BLaER1 (cell line): ENCODE results near the gene PIK3R2.

ENCODE experiments used
- H3K27ac ChIP-seq: shearing (Covaris generic); formaldehyde crosslinking; 2 replicates; pipeline ENCODE4 v1.8.1; 2022
- H3K27me3 ChIP-seq: shearing (Covaris generic); formaldehyde crosslinking; 2 replicates; pipeline ENCODE4 v1.8.1; 2022
- H3K36me3 ChIP-seq: shearing (Covaris generic); formaldehyde crosslinking; 2 replicates; pipeline ENCODE4 v1.8.1; 2022
- H3K4me1 ChIP-seq: shearing (Covaris generic); formaldehyde crosslinking; 2 replicates; pipeline ENCODE4 v1.8.1; 2022
- H3K4me2 ChIP-seq: shearing (Covaris generic); formaldehyde crosslinking; 2 replicates; pipeline ENCODE4 v1.8.1; 2022
- H3K4me3 ChIP-seq: shearing (Covaris generic); formaldehyde crosslinking; 2 replicates; pipeline ENCODE4 v1.8.1; 2022
- H3K9ac ChIP-seq: shearing (Covaris generic); formaldehyde crosslinking; 2 replicates; pipeline ENCODE4 v1.8.1; 2022
- H3K9me3 ChIP-seq: shearing (Covaris generic); formaldehyde crosslinking; 2 replicates; pipeline ENCODE4 v1.8.1; 2022
- H4K20me1 ChIP-seq: shearing (Covaris generic); formaldehyde crosslinking; 2 replicates; pipeline ENCODE4 v1.8.1; 2022
- Cebpa-rat ChIP-seq: shearing (Covaris generic); IDR thresholded peaks from 2 replicates; pipeline ENCODE4 v1.8.1; 2022

The PIK3R2 gene

GRCh38 chr19:18197941-18198340 is 45.0 kb downstream of the PIK3R2 start:
- H3K27me3 ChIP-seq: no peaks in the 10 kb centered on the region
- no peaks in the 10 kb centered on the region for H3K9me3 ChIP-seq
- no peak overlapping the region for H3K4me3 ChIP-seq
- H4K20me1 ChIP-seq: peaks cover 36% of the 10 kb centered on the region
- H3K4me2 ChIP-seq: no peak overlapping the region
- no peak for TF ChIP-seq Cebpa-rat
- H3K27ac ChIP-seq: no peak overlapping the region
- peaks cover 63% of the 10 kb centered on the region for H3K36me3 ChIP-seq
- H3K9ac ChIP-seq: no peak overlapping the region
- peaks cover 56% of the 10 kb centered on the region for H3K4me1 ChIP-seq

GRCh38 chr19:18198374-18198773 is 45.4 kb downstream of the PIK3R2 start:
- Histone ChIP-seq H3K9me3 (no peaks in the 10 kb centered on the region), H3K27me3 (no peaks in the 10 kb centered on the region), H3K36me3 (peaks cover 63% of the 10 kb centered on the region), H3K4me2 (no peak overlapping the region), H4K20me1 (peaks cover 35% of the 10 kb centered on the region), H3K9ac (no peak overlapping the region), H3K27ac (no peak overlapping the region), H3K4me3 (no peak overlapping the region), H3K4me1 (peaks cover 59% of the 10 kb centered on the region)
- no peak for TF ChIP-seq Cebpa-rat

- Histone ChIP-seq H3K9ac (peak overlapping the region; percentile 71), H3K27ac (no peak overlapping the region), H3K4me1 (peaks cover 50% of the 10 kb centered on the region), H3K27me3 (no peaks in the 10 kb centered on the region), H3K9me3 (no peaks in the 10 kb centered on the region), H4K20me1 (peaks cover 19% of the 10 kb centered on the region), H3K4me3 (peak overlapping the region; percentile 79), H3K36me3 (peaks cover 47% of the 10 kb centered on the region), H3K4me2 (peak overlapping the region; percentile 97)
- no peak for TF ChIP-seq Cebpa-rat
These were observed 49.4 kb downstream of the PIK3R2 start for GRCh38 chr19:18202397-18202777.

DNA sequence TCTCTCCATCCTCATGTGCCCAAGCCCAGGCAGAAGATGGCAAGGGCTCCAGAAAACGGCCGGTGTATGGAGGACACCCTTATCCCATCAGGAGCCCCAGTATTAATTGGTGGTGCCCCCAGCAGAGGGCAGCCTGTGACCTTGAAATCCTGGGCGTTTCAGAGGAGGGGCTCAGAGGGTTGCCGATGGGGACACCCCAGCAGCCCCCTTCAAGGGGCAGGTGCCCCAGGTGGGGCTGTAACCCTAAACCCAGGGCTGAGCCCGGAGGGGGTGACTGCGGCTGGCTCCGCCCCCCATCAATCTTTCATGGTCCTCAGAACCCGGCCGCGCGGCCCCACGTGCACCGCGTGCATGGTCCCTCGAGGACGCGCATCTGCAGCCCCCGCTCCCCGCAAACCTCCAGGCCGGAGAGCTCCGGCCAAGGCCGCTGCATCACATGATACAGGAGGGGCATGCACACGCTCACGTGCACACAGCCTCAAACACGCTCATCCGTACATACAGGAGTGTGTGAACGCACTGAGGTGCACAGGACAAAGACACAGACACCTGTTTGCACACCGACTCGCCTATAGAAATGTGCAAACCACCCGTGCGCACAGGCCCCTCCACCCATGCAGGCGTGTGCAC is 49.9 kb downstream of the PIK3R2 start:
- H3K9ac ChIP-seq: peak overlapping the region; percentile 71
- peaks cover 51% of the 10 kb centered on the region for H3K4me1 ChIP-seq
- H3K27ac ChIP-seq: no peak overlapping the region
- H3K4me3 ChIP-seq: peak overlapping the region; percentile 79
- no peak for TF ChIP-seq Cebpa-rat
- no peaks in the 10 kb centered on the region for H3K9me3 ChIP-seq
- H3K4me2 ChIP-seq: peak overlapping the region; percentile 97
- H3K27me3 ChIP-seq: no peaks in the 10 kb centered on the region
- H3K36me3 ChIP-seq: peaks cover 42% of the 10 kb centered on the region
- H4K20me1 ChIP-seq: peaks cover 19% of the 10 kb centered on the region

DNA sequence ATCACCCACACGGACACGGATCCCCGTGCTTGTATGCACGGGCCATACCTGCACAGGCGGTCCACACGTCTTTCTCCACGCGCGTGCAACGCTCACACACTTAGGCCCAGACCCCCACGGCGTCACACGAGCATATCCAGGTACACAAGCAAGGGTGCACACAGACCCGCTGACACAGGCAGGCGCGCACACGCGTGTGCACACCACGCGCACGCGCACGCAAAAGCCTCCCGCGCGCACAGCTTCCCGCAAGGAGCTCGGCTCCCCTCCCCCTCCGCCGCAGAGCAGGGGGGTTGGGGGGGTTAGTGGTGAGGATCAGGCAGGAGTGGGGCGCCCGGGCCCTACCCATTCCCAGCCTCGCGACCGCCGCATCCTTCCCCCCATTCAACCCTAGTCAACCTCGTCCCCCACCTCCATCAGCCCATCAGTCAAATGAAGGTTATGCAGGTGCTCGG is 50.5 kb downstream of the PIK3R2 start:
- H3K4me2 ChIP-seq: peak overlapping the region; percentile 97
- H3K36me3 ChIP-seq: peaks cover 37% of the 10 kb centered on the region
- no peaks in the 10 kb centered on the region for H3K27me3 ChIP-seq
- peak overlapping the region; percentile 79 for H3K4me3 ChIP-seq
- peaks cover 19% of the 10 kb centered on the region for H4K20me1 ChIP-seq
- no peaks in the 10 kb centered on the region for H3K9me3 ChIP-seq
- peak overlapping the region; percentile 47; the same call in 1 of the 2 replicates for H3K27ac ChIP-seq
- H3K9ac ChIP-seq: peak overlapping the region; percentile 71
- peaks cover 51% of the 10 kb centered on the region for H3K4me1 ChIP-seq
- TF ChIP-seq Cebpa-rat: no peak

- Histone ChIP-seq H4K20me1 (peaks cover 19% of the 10 kb centered on the region), H3K27ac (peak within 1 kb of the TSS; percentile 96), H3K4me1 (peaks cover 56% of the 10 kb centered on the region), H3K4me3 (peak within 1 kb of the TSS; percentile 79), H3K4me2 (peak within 1 kb of the TSS; percentile 97), H3K9me3 (no peaks in the 10 kb centered on the region), H3K9ac (peak within 1 kb of the TSS; percentile 87), H3K27me3 (no peaks in the 10 kb centered on the region), H3K36me3 (peaks cover 32% of the 10 kb centered on the region)
- no peak for TF ChIP-seq Cebpa-rat
These were observed 51.0 kb downstream of the PIK3R2 start, which contains the start of gene RAB3A for GRCh38 chr19:18203863-18204393. RAB3A (minus strand) TSS chr19:18204042; CDS start chr19:18202740, 1,302 bp downstream.

- TF ChIP-seq Cebpa-rat: no peak
- Histone ChIP-seq H3K36me3 (peaks cover 25% of the 10 kb centered on the region), H3K9me3 (no peaks in the 10 kb centered on the region)
These were observed 51.6 kb downstream of the PIK3R2 start for GRCh38 chr19:18204394-18205199.

DNA sequence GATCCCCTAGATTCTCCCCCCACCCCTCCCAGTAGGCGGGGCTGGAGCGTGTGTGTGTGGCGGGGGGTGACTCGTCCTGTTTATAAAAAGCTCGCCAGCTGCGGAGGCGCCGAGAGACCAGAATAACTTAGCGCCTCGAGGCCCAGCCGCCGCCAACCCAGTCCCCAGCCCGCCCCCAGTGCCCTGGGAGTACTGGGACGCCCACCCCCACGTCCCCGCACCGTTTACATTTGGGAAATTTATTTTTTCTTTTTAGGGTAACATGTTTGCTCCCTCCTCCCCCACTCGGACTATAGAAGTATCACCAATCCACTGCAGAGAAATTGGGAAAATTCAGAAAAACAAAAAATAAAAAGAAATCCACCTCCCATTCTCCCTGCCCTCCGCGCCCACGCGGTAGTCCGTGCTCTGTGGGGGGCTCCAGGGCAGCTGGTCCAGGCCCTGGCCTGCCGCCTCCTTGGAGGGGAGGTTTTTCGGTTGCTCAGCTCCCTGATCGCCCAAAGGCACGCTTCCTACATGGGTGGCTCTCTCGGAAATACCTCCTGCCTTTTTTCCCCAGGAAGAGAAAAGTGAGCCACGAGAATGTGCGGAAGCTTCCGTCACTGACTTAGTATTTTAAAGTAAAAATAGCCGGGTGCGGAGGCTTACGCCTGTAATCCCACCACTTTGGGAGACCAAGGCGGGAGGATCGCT is 52.4 kb downstream of the PIK3R2 start:
- Histone ChIP-seq H4K20me1 (peaks cover 19% of the 10 kb centered on the region), H3K27ac (peak overlapping the region; percentile 96), H3K9me3 (no peaks in the 10 kb centered on the region), H3K9ac (peak overlapping the region; percentile 87), H3K4me2 (peak overlapping the region; percentile 97), H3K36me3 (peaks cover 18% of the 10 kb centered on the region), H3K4me1 (peaks cover 55% of the 10 kb centered on the region), H3K27me3 (no peaks in the 10 kb centered on the region), H3K4me3 (peak overlapping the region; percentile 78)
- TF ChIP-seq Cebpa-rat: no peak

More at GRCh38 chr19:18204394-18205199, 51.6 kb downstream of the PIK3R2 start:
- peaks cover 57% of the 10 kb centered on the region for H3K4me1 ChIP-seq
- no peaks in the 10 kb centered on the region for H3K27me3 ChIP-seq
- H3K4me3 ChIP-seq: peak overlapping the region; percentile 78
- peak overlapping the region; percentile 87 for H3K9ac ChIP-seq
- peak overlapping the region; percentile 96 for H3K27ac ChIP-seq
- H4K20me1 ChIP-seq: peaks cover 19% of the 10 kb centered on the region
- peak overlapping the region; percentile 97 for H3K4me2 ChIP-seq

- Histone ChIP-seq H3K9ac (peak overlapping the region; percentile 87), H3K4me3 (peak overlapping the region; percentile 78), H3K9me3 (no peaks in the 10 kb centered on the region), H3K4me2 (peak overlapping the region; percentile 97), H3K36me3 (peaks cover 11% of the 10 kb centered on the region), H3K27me3 (no peaks in the 10 kb centered on the region), H4K20me1 (peaks cover 19% of the 10 kb centered on the region), H3K4me1 (peaks cover 50% of the 10 kb centered on the region), H3K27ac (peak overlapping the region; percentile 96)
- TF ChIP-seq Cebpa-rat: no peak
These were observed 53.1 kb downstream of the PIK3R2 start for GRCh38 chr19:18206018-18206417.
